ENCODE results near the gene ARHGAP18. TPM values are rescaled to one million over a fixed set of nuclear protein-coding genes. Genes with fewer than 3 reads are reported as not detected.

Gene ARHGAP18
- total RNA-seq, 2 donors from 2014 or later, result 18.7 to 28.3 TPM

GRCh38 chr6:129680633-129681032 lies 29.3 kb downstream of the ARHGAP18 start:
- Histone ChIP-seq H3K27ac (no peak overlapping the region), H3K4me1 (peaks cover 8% of the 10 kb centered on the region), H3K4me3 (no peak overlapping the region), H3K9ac (ENCODE audit: low read depth in 2 of 2, low read length in 2 of 2) (no peak overlapping the region), H3K36me3 (no peaks in the 10 kb centered on the region), H3K9me3 (no peaks in the 10 kb centered on the region), H3K27me3 (no peaks in the 10 kb centered on the region)
- intact Hi-C loops (cut with DNase I), result no loop called here
- DNase-seq, result no peak
- TF ChIP-seq, protein P1, sequence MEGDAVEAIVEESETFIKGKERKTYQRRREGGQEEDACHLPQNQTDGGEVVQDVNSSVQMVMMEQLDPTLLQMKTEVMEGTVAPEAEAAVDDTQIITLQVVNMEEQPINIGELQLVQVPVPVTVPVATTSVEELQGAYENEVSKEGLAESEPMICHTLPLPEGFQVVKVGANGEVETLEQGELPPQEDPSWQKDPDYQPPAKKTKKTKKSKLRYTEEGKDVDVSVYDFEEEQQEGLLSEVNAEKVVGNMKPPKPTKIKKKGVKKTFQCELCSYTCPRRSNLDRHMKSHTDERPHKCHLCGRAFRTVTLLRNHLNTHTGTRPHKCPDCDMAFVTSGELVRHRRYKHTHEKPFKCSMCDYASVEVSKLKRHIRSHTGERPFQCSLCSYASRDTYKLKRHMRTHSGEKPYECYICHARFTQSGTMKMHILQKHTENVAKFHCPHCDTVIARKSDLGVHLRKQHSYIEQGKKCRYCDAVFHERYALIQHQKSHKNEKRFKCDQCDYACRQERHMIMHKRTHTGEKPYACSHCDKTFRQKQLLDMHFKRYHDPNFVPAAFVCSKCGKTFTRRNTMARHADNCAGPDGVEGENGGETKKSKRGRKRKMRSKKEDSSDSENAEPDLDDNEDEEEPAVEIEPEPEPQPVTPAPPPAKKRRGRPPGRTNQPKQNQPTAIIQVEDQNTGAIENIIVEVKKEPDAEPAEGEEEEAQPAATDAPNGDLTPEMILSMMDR (IDR thresholded peaks at IDR 0.05), result no peak

DNA sequence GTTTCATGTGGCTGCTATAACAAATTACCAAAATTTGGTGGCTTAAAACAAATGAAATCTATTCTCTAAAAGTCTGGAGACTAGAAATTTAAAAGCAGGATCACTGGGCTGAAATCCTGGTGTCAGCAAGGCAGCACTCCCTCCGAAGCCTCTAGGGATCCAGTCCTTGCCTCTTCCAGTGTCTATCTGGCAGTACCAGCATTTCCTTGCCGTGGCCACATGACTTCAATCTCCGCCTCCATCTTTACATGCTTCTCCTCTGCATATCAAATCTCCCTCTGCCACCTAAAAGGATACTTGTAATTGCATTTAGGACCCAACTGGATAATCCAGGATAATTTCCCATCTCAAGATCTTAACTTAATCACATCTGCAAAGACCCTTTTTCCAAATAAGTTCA lies 30.2 kb downstream of the ARHGAP18 start:
- H3K9ac ChIP-seq (ENCODE audit: low read depth in 2 of 2, low read length in 2 of 2), result no peak overlapping the region
- peaks cover 5% of the 10 kb centered on the region for H3K4me1 ChIP-seq
- no peaks in the 10 kb centered on the region for H3K27me3 ChIP-seq
- no peak for DNase-seq
- TF ChIP-seq, protein P1 (IDR thresholded peaks at IDR 0.05), result no peak
- no peaks in the 10 kb centered on the region for H3K36me3 ChIP-seq
- no peak overlapping the region for H3K4me3 ChIP-seq
- intact Hi-C loops (cut with DNase I), result no loop called here
- no peaks in the 10 kb centered on the region for H3K9me3 ChIP-seq
- no peak overlapping the region for H3K27ac ChIP-seq

- TF ChIP-seq, protein P1 (IDR thresholded peaks at IDR 0.05), result no peak
- intact Hi-C loops (cut with DNase I), result no loop called here
- Histone ChIP-seq H3K9me3 (no peaks in the 10 kb centered on the region), H3K4me1 (peaks cover under 1% of the 10 kb centered on the region), H3K36me3 (no peaks in the 10 kb centered on the region), H3K9ac (ENCODE audit: low read depth in 2 of 2, low read length in 2 of 2) (no peak overlapping the region), H3K27me3 (no peaks in the 10 kb centered on the region), H3K27ac (no peak overlapping the region), H3K4me3 (no peak overlapping the region)
- no peak for DNase-seq
These were observed 30.7 kb downstream of the ARHGAP18 start for GRCh38 chr6:129679275-129679674.

GRCh38 chr6:129678463-129678862 lies 31.5 kb downstream of the ARHGAP18 start:
- no peak for DNase-seq
- Histone ChIP-seq H3K9ac (ENCODE audit: low read depth in 2 of 2, low read length in 2 of 2) (no peak overlapping the region), H3K36me3 (no peaks in the 10 kb centered on the region), H3K4me1 (no peaks in the 10 kb centered on the region), H3K27me3 (no peaks in the 10 kb centered on the region), H3K4me3 (no peak overlapping the region), H3K27ac (no peak overlapping the region), H3K9me3 (no peaks in the 10 kb centered on the region)
- intact Hi-C loops (cut with DNase I), result no loop called here
- TF ChIP-seq, protein P1 (IDR thresholded peaks at IDR 0.05), result no peak

- DNase-seq, result no peak
- intact Hi-C loops (cut with DNase I), result no loop called here
- H3K27me3 ChIP-seq, result no peaks in the 10 kb centered on the region
- no peak overlapping the region for H3K4me3 ChIP-seq
- no peaks in the 10 kb centered on the region for H3K4me1 ChIP-seq
- H3K9ac ChIP-seq (ENCODE audit: low read depth in 2 of 2, low read length in 2 of 2), result no peak overlapping the region
- no peak overlapping the region for H3K27ac ChIP-seq
- no peaks in the 10 kb centered on the region for H3K9me3 ChIP-seq
- TF ChIP-seq, protein P1 (IDR thresholded peaks at IDR 0.05), result no peak
- no peaks in the 10 kb centered on the region for H3K36me3 ChIP-seq
These were observed 32.2 kb downstream of the ARHGAP18 start for GRCh38 chr6:129677620-129678325.
